ENCODE data around the gene RHOD.

RHOD gene

GRCh38 chr11:67071420-67072284 is 15.0 kb downstream of the RHOD start:
- TF ChIP-seq TAF1 (IDR thresholded peaks at IDR 0.05; ENCODE audit: borderline replicate concordance, low read depth, low read length) (no peak), POLR2A (IDR thresholded peaks at IDR 0.05; ENCODE audit: low read depth, low read length) (no peak), POLR2AphosphoS5 (IDR thresholded peaks at IDR 0.05; ENCODE audit: low read depth, low read length) (no peak)
- peak; percentile 95 for DNase-seq (ENCODE audit: insufficient read length)
- FAIRE-seq = peak; percentile 91

- no peak for TF ChIP-seq POLR2AphosphoS5 (IDR thresholded peaks at IDR 0.05; ENCODE audit: low read depth, low read length)
- TF ChIP-seq POLR2A (IDR thresholded peaks at IDR 0.05; ENCODE audit: low read depth, low read length) = no peak
- no peak for TF ChIP-seq TAF1 (IDR thresholded peaks at IDR 0.05; ENCODE audit: borderline replicate concordance, low read depth, low read length)
- FAIRE-seq (no peak), DNase-seq (ENCODE audit: insufficient read length) (no peak)
Observed at GRCh38 chr11:67072295-67072694, 15.6 kb downstream of the RHOD start.

GRCh38 chr11:67073908-67074307 is 17.3 kb downstream of the RHOD start:
- FAIRE-seq (no peak), DNase-seq (ENCODE audit: insufficient read length) (no peak)
- TF ChIP-seq POLR2AphosphoS5 (IDR thresholded peaks at IDR 0.05; ENCODE audit: low read depth, low read length) (no peak), TAF1 (IDR thresholded peaks at IDR 0.05; ENCODE audit: borderline replicate concordance, low read depth, low read length) (no peak), POLR2A (IDR thresholded peaks at IDR 0.05; ENCODE audit: low read depth, low read length) (no peak)

- no peak for DNase-seq (ENCODE audit: insufficient read length)
- peak; percentile 60 for FAIRE-seq
- TF ChIP-seq TAF1 (IDR thresholded peaks at IDR 0.05; ENCODE audit: borderline replicate concordance, low read depth, low read length) (no peak), POLR2A (IDR thresholded peaks at IDR 0.05; ENCODE audit: low read depth, low read length) (no peak), POLR2AphosphoS5 (IDR thresholded peaks at IDR 0.05; ENCODE audit: low read depth, low read length) (no peak)
Observed at GRCh38 chr11:67076202-67076601, 19.6 kb downstream of the RHOD start.

- TF ChIP-seq POLR2AphosphoS5 (IDR thresholded peaks at IDR 0.05; ENCODE audit: low read depth, low read length) (no peak), POLR2A (IDR thresholded peaks at IDR 0.05; ENCODE audit: low read depth, low read length) (no peak), TAF1 (IDR thresholded peaks at IDR 0.05; ENCODE audit: borderline replicate concordance, low read depth, low read length) (no peak)
- no peak for DNase-seq (ENCODE audit: insufficient read length)
- peak; percentile 40 for FAIRE-seq
Observed at GRCh38 chr11:67079065-67079705, 22.5 kb downstream of the RHOD start.

GRCh38 chr11:67082071-67082791 is 25.6 kb downstream of the RHOD start:
- peak; percentile 60 for FAIRE-seq

GRCh38 chr11:67083786-67084366 is 27.2 kb downstream of the RHOD start:
- TF ChIP-seq POLR2AphosphoS5 (IDR thresholded peaks at IDR 0.05; ENCODE audit: low read depth, low read length) = no peak
- TF ChIP-seq TAF1 (IDR thresholded peaks at IDR 0.05; ENCODE audit: borderline replicate concordance, low read depth, low read length) = no peak
- no peak for TF ChIP-seq POLR2A (IDR thresholded peaks at IDR 0.05; ENCODE audit: low read depth, low read length)
- DNase-seq (ENCODE audit: insufficient read length) = no peak
- no peak for FAIRE-seq

More at GRCh38 chr11:67082071-67082791, 25.6 kb downstream of the RHOD start:
- no peak for DNase-seq (ENCODE audit: insufficient read length)
- no peak for TF ChIP-seq POLR2A (IDR thresholded peaks at IDR 0.05; ENCODE audit: low read depth, low read length)
- no peak for TF ChIP-seq TAF1 (IDR thresholded peaks at IDR 0.05; ENCODE audit: borderline replicate concordance, low read depth, low read length)
- TF ChIP-seq POLR2AphosphoS5 (IDR thresholded peaks at IDR 0.05; ENCODE audit: low read depth, low read length) = no peak

- DNase-seq (ENCODE audit: insufficient read length) = no peak
- TF ChIP-seq POLR2AphosphoS5 (IDR thresholded peaks at IDR 0.05; ENCODE audit: low read depth, low read length) (no peak), TAF1 (IDR thresholded peaks at IDR 0.05; ENCODE audit: borderline replicate concordance, low read depth, low read length) (no peak), POLR2A (IDR thresholded peaks at IDR 0.05; ENCODE audit: low read depth, low read length) (no peak)
- no peak for FAIRE-seq
Observed at GRCh38 chr11:67085617-67086016, 29.0 kb downstream of the RHOD start.

- TF ChIP-seq TAF1 (IDR thresholded peaks at IDR 0.05; ENCODE audit: borderline replicate concordance, low read depth, low read length) = no peak
- TF ChIP-seq POLR2A (IDR thresholded peaks at IDR 0.05; ENCODE audit: low read depth, low read length) = no peak
- no peak for TF ChIP-seq POLR2AphosphoS5 (IDR thresholded peaks at IDR 0.05; ENCODE audit: low read depth, low read length)
- DNase-seq (ENCODE audit: insufficient read length) = no peak
- no peak for FAIRE-seq
Observed at GRCh38 chr11:67090717-67091116, 34.1 kb downstream of the RHOD start.

- TF ChIP-seq POLR2AphosphoS5 (IDR thresholded peaks at IDR 0.05; ENCODE audit: low read depth, low read length) = no peak
- TF ChIP-seq POLR2A (IDR thresholded peaks at IDR 0.05; ENCODE audit: low read depth, low read length) = no peak
- no peak for TF ChIP-seq TAF1 (IDR thresholded peaks at IDR 0.05; ENCODE audit: borderline replicate concordance, low read depth, low read length)
- FAIRE-seq (no peak), DNase-seq (ENCODE audit: insufficient read length) (no peak)
Observed at GRCh38 chr11:67095214-67095507, 38.5 kb downstream of the RHOD start.

GRCh38 chr11:67098799-67099429 is 42.3 kb downstream of the RHOD start:
- no peak for TF ChIP-seq POLR2A (IDR thresholded peaks at IDR 0.05; ENCODE audit: low read depth, low read length)
- TF ChIP-seq POLR2AphosphoS5 (IDR thresholded peaks at IDR 0.05; ENCODE audit: low read depth, low read length) = no peak
- no peak for TF ChIP-seq TAF1 (IDR thresholded peaks at IDR 0.05; ENCODE audit: borderline replicate concordance, low read depth, low read length)
- peak; percentile 82 for FAIRE-seq
- DNase-seq (ENCODE audit: insufficient read length) = no peak
